Islet precursor cell (in vitro differentiated cells): ENCODE data around the gene RABAC1.
"Not testable (repeated sequence)": the region's sequence is repeated elsewhere in the genome, so short reads cannot be mapped to it uniquely, and the experiment has no call there.

ENCODE experiments used
- DNase-seq: peaks from one replicate; pipeline ENCODE4 v3.0.0-alpha.2; 2018

Gene RABAC1

DNA sequence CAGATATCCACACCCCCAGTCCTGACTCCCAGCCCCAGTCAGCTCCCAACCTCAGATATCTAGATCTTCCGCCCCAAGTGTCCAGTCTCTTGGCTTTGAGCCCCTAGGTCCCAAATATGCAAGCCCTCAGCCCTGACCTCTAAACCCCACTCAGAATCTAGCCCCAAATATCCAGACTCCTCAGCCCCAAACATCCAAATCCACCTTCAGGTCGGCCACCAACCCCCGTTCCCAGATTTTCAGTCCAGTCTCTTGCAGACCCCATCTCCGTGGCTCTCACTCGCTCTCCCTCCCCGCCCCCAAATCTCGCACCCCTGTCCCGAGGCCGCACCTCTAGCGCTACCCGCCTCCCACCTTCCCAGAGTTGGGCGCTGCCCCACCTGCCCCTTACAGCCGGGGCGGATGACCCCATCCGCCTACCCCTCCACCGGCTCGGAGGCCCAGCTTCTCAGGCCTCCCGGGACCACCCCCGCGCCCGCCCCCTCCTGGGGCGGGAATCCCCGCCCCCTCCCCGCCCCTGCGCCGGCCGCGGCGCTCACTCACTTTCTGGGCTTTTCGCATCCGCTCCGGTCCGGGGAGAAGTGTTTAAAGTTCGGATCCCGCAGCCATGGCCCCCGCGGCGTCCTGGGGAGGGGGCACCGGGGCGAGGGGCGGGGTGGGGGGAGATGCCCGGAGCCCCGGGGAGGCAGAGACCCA, 31.5 kb downstream of the RABAC1 start:
- DNase-seq: no peak

GRCh38 chr19:41926763-41927496, 32.2 kb downstream of the RABAC1 start:
- DNase-seq: no peak

GRCh38 chr19:41926028-41926762, 32.9 kb downstream of the RABAC1 start:
- no peak for DNase-seq

DNA sequence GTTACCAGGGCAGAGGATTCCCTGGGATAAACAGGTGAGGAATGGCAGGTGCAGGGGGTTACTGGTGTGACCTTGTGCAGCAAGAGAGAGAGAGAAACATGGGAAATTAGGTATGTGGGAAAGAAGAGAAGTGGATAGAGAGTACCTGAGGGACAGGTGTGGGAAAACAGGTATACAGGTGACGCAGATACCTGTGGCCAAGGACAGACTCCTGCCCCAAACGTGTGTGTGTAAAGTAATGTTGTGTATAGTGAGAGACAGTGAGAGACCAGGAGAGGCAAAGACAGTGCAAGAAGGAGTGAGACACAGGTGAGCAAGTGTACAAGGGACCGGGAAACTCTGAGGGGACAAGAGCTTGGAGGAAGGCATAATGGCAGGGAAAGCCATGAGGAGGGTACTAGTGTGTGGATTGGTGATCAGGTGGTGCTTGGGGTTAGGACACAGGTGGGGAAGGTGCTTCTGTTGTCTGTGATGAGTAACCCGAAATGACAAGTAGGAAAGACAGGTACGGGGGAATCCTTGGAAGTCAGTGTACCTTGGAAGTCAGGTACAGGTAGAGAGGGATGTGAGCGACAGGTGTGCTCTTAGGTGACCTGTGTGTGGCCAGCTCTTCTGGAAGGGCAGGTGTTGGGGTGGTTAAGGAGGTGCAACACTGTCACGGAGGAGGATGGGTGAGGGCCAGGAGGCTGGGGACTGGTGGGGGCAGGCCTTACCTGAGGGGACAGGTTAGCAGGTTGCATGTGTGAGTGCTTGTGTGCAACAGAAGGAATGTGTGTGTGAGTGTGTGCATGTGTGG, 33.7 kb downstream of the RABAC1 start:
- no peak for DNase-seq

GRCh38 chr19:41924151-41925145, 34.7 kb downstream of the RABAC1 start:
- DNase-seq: no peak

DNA sequence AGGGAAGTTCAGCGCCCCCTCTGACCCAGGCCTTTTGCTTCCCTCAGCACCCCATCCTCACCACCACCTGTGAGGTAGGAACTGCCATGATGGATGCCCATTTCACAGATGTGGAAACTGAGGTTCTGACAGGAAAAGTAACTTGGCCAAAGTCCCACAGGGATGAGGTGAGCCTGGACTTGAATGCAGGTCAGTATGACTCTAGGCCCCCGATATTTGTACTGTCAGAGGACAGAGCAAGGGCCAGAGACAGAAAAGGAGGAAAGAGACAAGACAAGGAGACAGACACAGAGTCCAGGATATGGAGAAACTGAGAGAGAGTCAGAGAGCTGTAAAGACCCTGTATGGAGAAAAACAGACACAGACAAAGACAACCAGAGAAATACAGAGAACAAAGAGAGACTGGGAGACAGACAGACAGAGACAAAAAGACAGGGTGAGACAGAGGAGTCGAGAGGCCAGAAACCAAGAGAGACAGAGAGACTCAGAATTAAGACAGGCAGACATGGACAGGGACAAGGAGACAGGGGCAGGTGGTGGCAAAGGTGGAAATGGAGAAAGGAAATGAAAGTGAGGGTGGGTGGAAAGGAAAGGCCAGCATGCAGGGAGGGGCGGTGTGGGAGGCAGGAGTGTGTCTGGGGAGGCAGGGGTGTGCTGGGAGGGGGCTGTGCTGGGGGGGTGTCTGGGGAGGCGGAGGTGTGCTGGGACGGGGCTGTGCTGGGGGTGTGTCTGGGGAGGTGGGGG, 35.9 kb downstream of the RABAC1 start:
- no peak for DNase-seq

DNA sequence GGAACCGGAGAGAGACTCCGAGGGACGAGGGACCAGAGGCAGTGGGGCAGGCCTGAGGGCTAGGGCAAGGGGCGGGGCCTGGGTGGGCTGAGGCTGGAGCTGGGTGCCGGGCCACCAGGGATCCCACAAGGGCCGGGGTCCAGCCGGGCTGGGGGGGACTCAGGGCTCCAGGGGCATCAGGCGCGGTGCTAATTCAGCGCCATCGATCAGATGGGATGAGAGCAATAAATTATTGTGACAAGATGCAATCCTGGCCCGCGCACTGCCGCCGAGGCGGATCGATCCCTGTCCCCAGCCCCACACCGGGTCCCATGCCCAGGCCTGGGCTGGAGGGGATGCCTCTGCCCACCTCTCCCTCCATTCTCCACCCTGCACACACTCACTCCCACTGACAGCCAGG, 36.5 kb downstream of the RABAC1 start:
- no peak for DNase-seq

GRCh38 chr19:41921577-41922576, 37.2 kb downstream of the RABAC1 start:
- no peak for DNase-seq

GRCh38 chr19:41920882-41921576, 38.1 kb downstream of the RABAC1 start:
- DNase-seq: no peak

GRCh38 chr19:41919948-41920712, 39.0 kb downstream of the RABAC1 start:
- DNase-seq: no peak

- DNase-seq: no peak
Measured at GRCh38 chr19:41918653-41919244, 40.4 kb downstream of the RABAC1 start.

- DNase-seq: no peak
Measured at GRCh38 chr19:41918095-41918494, 41.0 kb downstream of the RABAC1 start.

DNA sequence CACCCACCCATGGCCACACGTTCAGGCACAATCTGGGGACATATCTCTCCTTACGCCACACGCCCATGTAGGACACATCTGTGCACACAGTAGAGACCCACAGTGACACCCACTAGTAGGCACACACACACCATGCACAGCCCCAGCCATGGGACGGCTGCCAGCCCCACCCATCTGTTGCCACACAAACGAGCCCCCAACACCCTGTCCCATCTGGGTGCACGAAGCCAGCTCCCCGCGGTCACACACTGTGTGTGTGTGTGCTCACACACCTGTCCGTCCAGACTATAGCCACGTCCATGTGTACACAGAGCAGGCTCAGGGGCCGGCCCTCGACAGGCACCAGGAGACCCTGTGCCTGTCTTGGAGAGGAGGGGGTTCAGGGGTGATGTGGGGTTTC, 41.4 kb downstream of the RABAC1 start:
- DNase-seq: no peak

- no peak for DNase-seq
Measured at GRCh38 chr19:41915776-41916414, 43.2 kb downstream of the RABAC1 start.

DNA sequence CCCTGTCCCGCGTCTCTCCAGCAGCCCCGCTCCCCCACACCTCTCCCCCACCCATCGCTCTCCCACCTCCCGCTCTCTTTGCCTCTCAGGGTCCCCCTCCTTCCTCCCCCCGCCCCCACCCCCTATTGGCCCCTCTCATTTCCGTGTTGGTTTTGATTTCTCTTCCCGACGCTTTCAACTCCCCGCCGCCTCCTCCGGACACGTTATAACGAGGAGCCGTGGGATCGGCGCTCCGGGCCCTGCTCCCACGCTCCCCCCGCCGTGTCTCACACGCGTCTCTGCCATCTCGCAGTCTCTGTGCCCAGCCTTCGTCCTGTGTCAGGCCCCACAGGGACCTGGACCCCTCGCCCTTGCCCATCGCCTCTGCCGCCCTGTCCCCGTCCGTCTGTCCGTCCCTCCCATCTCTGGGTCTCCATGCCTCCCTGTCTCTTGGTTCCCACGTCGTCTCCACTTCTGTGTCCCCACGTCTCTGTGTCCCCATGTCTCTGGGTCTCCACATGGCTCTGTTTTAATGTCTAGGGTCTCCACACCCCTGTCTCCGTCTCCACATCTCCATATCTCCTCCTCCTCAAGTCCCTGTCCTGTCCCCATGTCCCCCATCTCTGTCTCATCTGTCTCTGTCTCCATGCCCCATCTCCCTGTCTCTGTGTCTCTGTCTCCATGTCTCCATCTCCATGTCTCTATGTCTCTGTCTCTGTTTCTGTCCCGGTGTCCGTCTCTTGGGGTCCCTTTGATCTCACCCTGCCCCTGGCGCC, 43.9 kb downstream of the RABAC1 start:
- DNase-seq: no peak

GRCh38 chr19:41914424-41914834, 44.7 kb downstream of the RABAC1 start:
- DNase-seq: not testable (repeated sequence)
